HCT116 (cell line): Measurements from ENCODE around the gene SLC25A21. TPM values are rescaled to one million over a fixed set of nuclear protein-coding genes. Genes with fewer than 3 reads are reported as not detected.

ENCODE experiments used
- ATAC-seq: fragments of 200-7000 bp; cut with Tn5 transposase; 2 replicates; pipeline ENCODE4 v1.9.1; 2020; ENCODE audit warnings: mild to moderate bottlenecking, moderate library complexity
- BruUV-seq: library from RNA; stranded (reverse); fragments of 400-500 nt; replicated peaks from 2 replicates; lab custom pipeline; 2021; lab: Mats Ljungman, UMichigan
- CTCF ChIA-PET: fragments of 300-600 bp; sonication (Branson Sonifier 250); formaldehyde crosslinking; loops from one replicate; lab custom pipeline; 2021; ENCODE audit warnings: antibody characterized with exemption; lab: Charles Lee
- POLR2A ChIA-PET: fragments of 300-600, 350-600 bp; sonication (Branson Sonifier 250); formaldehyde crosslinking; loops from one replicate; lab custom pipeline; 2021; ENCODE audit warnings: antibody characterized with exemption; lab: Charles Lee
- RAD21 ChIA-PET, 2 experiments: fragments of 300-600 bp; sonication (Branson Sonifier 250); formaldehyde crosslinking; loops; one replicate each; lab custom pipeline; 2023; ENCODE audit warnings: low total read pairs in 2 of 2; ENCODE audit not compliant: uncharacterized antibody in 2 of 2, unreplicated experiment in 2 of 2, low non-redundant PET in 1 of 2; lab: Charles Lee
- DNase-seq: peaks from one replicate; pipeline ENCODE4 v3.0.0-alpha.2; 2010; ENCODE audit warnings: low read depth, low spot score
- H2AFZ ChIP-seq: fragments of 200-600 bp; shearing (Covaris generic), sonication (generic); 2 replicates; pipeline ENCODE4 v1.6.1; 2017; ENCODE audit warnings: low read depth, mixed run types, mixed read lengths, antibody characterized with exemption, low read length; ENCODE audit not compliant: poor library complexity, severe bottlenecking
- H3K27ac ChIP-seq: 2 replicates; pipeline ENCODE4 v1.5.1; 2012; ENCODE audit warnings: low read depth, low read length
- H3K27me3 ChIP-seq: fragments of 200-600 bp; sonication (generic); 2 replicates; pipeline ENCODE4 v1.6.1; 2016; ENCODE audit warnings: mixed run types, low read length, mixed read lengths; ENCODE audit not compliant: insufficient read depth
- H3K36me3 ChIP-seq, 2 experiments: fragments of 200-500 bp in 1 of 2; fragments of 200-600 bp in 1 of 2; sonication (Bioruptor generic) in 1 of 2; sonication (generic) in 1 of 2; 2 replicates each; pipeline versions ENCODE4 v1.5.1 to v1.6.1; 2014 to 2016; ENCODE audit warnings: low read length in 2 of 2, inconsistent platforms in 1 of 2, mixed read lengths in 1 of 2, mixed run types in 1 of 2; ENCODE audit not compliant: insufficient read depth in 2 of 2, control insufficient read depth in 1 of 2
- H3K4me1 ChIP-seq, 2 experiments: fragments of 200-600 bp in 1 of 2; sonication (generic) in 1 of 2; 2 replicates each; pipeline versions ENCODE4 v1.5.1 to v1.6.1; 2012 to 2017; ENCODE audit warnings: low read length in 2 of 2, inconsistent platforms in 1 of 2, mild to moderate bottlenecking in 1 of 2, mixed read lengths in 1 of 2, mixed run types in 1 of 2, moderate library complexity in 1 of 2; ENCODE audit not compliant: insufficient read depth in 2 of 2, control insufficient read depth in 1 of 2
- H3K4me2 ChIP-seq: fragments of 200-600 bp; sonication (generic); 2 replicates; pipeline ENCODE4 v1.6.1; 2017; ENCODE audit warnings: mixed run types, low read length, mixed read lengths
- H3K4me3 ChIP-seq, 2 experiments: fragments of 200-600 bp in 1 of 2; sonication (generic) in 1 of 2; replicated peaks in 1 of 2; 2 replicates each; pipeline ENCODE4 v1.5.1; 2011 to 2016; ENCODE audit warnings: low read length in 2 of 2, control low read depth in 1 of 2, low read depth in 1 of 2, mild to moderate bottlenecking in 1 of 2, mixed read lengths in 1 of 2, mixed run types in 1 of 2
- H3K79me2 ChIP-seq: fragments of 200-600 bp; sonication (generic); 2 replicates; pipeline ENCODE4 v1.6.1; 2017; ENCODE audit warnings: mild to moderate bottlenecking, mixed run types, low read length, moderate library complexity, mixed read lengths; ENCODE audit not compliant: insufficient read depth
- H3K9ac ChIP-seq: fragments of 200-600 bp; sonication (generic); 2 replicates; pipeline ENCODE4 v1.6.1; 2016; ENCODE audit warnings: low read length, mixed read lengths
- H3K9me2 ChIP-seq: fragments of 200-600 bp; sonication (generic), shearing (Covaris generic); 2 replicates; pipeline ENCODE4 v1.6.1; 2017; ENCODE audit warnings: mixed run types, mild to moderate bottlenecking, moderate library complexity; ENCODE audit not compliant: insufficient read depth
- H3K9me3 ChIP-seq, 2 experiments: fragments of 200-500 bp in 1 of 2; fragments of 200-600 bp in 1 of 2; sonication (Bioruptor generic) in 1 of 2; sonication (generic) in 1 of 2; 2 replicates each; pipeline ENCODE4 v1.6.1; 2014 to 2017; ENCODE audit warnings: low read length in 2 of 2, mixed read lengths in 2 of 2, inconsistent platforms in 1 of 2, low read depth in 1 of 2, mild to moderate bottlenecking in 1 of 2, mixed run types in 1 of 2, moderate library complexity in 1 of 2; ENCODE audit not compliant: control insufficient read depth in 1 of 2, insufficient read depth in 1 of 2
- H4K20me1 ChIP-seq: fragments of 200-600 bp; sonication (generic), shearing (Covaris generic); 2 replicates; pipeline ENCODE4 v1.6.1; 2017; ENCODE audit warnings: mixed run types, mild to moderate bottlenecking, moderate library complexity; ENCODE audit not compliant: insufficient read depth
- CBX3 ChIP-seq: IDR thresholded peaks from 2 replicates; pipeline ENCODE4 v1.6.1; 2012; ENCODE audit warnings: low read depth
- CEBPB ChIP-seq: IDR thresholded peaks from 2 replicates; pipeline ENCODE4 v1.6.1; 2012; ENCODE audit warnings: low read depth
- EZH2 ChIP-seq: fragments of 200-600 bp; sonication (generic); IDR thresholded peaks from 2 replicates; pipeline ENCODE4 v1.6.1; 2017; ENCODE audit warnings: antibody characterized with exemption, mixed run types
- EZH2phosphoT487 ChIP-seq: fragments of 200-600 bp; IDR thresholded peaks from 2 replicates; pipeline ENCODE4 v1.6.1; 2018; ENCODE audit warnings: antibody characterized with exemption, borderline replicate concordance
- POLR2A ChIP-seq: IDR thresholded peaks from 2 replicates; pipeline ENCODE4 v1.7.0; 2011; ENCODE audit warnings: borderline replicate concordance; ENCODE audit not compliant: insufficient read depth, insufficient read length; ENCODE audit errors: extremely low read depth
- SIN3A ChIP-seq: IDR thresholded peaks from 2 replicates; pipeline ENCODE4 v1.6.1; 2012; ENCODE audit warnings: low read depth
- SRF ChIP-seq: IDR thresholded peaks from 2 replicates; pipeline ENCODE4 v1.6.1; 2012; ENCODE audit warnings: low read depth
- ZFX ChIP-seq: fragments of 450-650 bp; IDR thresholded peaks from 2 replicates; pipeline ENCODE4 v1.6.1; 2017
- ZNF274 ChIP-seq: fragments of 200-500 bp; sonication (Bioruptor generic); IDR thresholded peaks from 2 replicates; pipeline ENCODE4 v1.6.1; 2014; ENCODE audit warnings: mild to moderate bottlenecking, low read depth, low read length, inconsistent platforms
- intact Hi-C: fragments of 100-400 bp; cut with micrococcal nuclease; formaldehyde crosslinking; loops from 2 replicates; pipeline ENCODE4 v1.10.0; 2022
- total RNA-seq: library from RNA; stranded (reverse); gene quantifications from one replicate; pipeline ENCODE4 v1.2.1, GENCODE V29; 2021; ENCODE audit not compliant: unreplicated experiment

SLC25A21 gene
- total RNA-seq, 1 experiment from 2014 or later = 3.5 TPM

DNA sequence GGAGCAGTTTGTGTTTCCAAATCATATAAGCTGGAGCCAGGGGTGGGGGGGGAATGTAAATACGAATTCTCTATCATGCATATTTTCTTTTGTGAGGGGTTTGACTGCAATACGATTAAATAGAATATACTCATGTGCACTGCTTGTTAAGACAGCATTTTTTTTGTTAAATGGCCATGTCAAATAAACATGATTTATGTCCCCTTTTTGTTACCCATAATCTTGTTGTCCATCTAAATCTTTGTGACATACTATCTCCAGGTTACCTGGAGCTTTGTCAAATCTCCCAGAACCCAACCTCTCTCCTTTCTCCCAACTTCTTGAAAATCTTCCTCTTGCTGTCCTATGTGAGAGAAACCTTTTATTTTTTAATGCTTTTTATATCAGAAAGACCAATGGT lies 233.1 kb downstream of the SLC25A21 start:
- ChIA-PET RAD21 (no interaction called here), CTCF (interaction anchor here (0.7 kb wide), 1 partner anchor 1309 kb away, joined by 4 read pairs; no protein-coding TSS in a partner anchor), POLR2A (no interaction called here)
- DNase-seq = no peak
- Histone ChIP-seq H3K4me1 (peaks cover 0 to 2% of the 10 kb centered on the region in 2 experiments; a peak in 1 of 4 replicates), H3K9ac (no peak overlapping the region), H3K4me2 (no peak overlapping the region), H3K79me2 (no peaks in the 10 kb centered on the region), H3K27me3 (no peaks in the 10 kb centered on the region), H3K27ac (no peak overlapping the region), H4K20me1 (no peaks in the 10 kb centered on the region), H3K36me3 (no peaks in the 10 kb centered on the region), H3K9me2 (no peaks in the 10 kb centered on the region), H3K9me3 (no peaks in the 10 kb centered on the region), H2AFZ (no peak overlapping the region), H3K4me3 (no peak overlapping the region)
- TF ChIP-seq CBX3 (no peak), ZFX (no peak), SIN3A (no peak), CEBPB (no peak)
- intact Hi-C loops = no loop called here
- BruUV-seq = no TSS peak
- ATAC-seq = no peak

DNA sequence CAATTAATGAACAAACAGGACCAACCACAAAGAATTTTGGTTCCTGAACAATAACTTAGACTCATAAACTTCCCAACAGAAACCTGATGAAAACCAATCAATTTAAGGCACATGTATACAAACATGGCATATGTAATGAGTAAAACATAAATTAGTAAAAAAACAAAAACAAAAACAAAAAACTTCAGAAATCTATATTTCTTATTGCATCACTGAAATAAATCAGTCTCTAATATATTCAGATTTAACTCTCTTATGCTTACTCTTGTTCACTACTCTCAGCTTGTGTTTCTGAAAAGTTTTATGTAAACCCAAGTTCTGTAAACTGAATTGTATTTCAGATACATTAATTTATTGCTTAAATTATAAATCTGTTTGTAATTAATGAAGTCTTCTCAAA lies 233.7 kb downstream of the SLC25A21 start:
- intact Hi-C loops = no loop called here
- Histone ChIP-seq H3K4me1 (no peaks in the 10 kb centered on the region), H3K27ac (no peak overlapping the region), H3K36me3 (no peaks in the 10 kb centered on the region), H3K4me2 (no peak overlapping the region), H3K27me3 (no peaks in the 10 kb centered on the region), H3K9me3 (no peaks in the 10 kb centered on the region), H3K9ac (no peak overlapping the region), H3K79me2 (no peaks in the 10 kb centered on the region), H3K4me3 (no peak overlapping the region), H2AFZ (no peak overlapping the region), H3K9me2 (no peaks in the 10 kb centered on the region), H4K20me1 (no peaks in the 10 kb centered on the region)
- CTCF ChIA-PET = interaction anchor here (0.7 kb wide), 1 partner anchor 1308 kb away, joined by 4 read pairs; no protein-coding TSS in a partner anchor
- no peak for ATAC-seq
- RAD21 ChIA-PET = no interaction called here
- TF ChIP-seq ZNF274 = no peak
- TF ChIP-seq SRF = no peak
- no peak for TF ChIP-seq POLR2A
- TF ChIP-seq EZH2phosphoT487 = no peak
- no peak for TF ChIP-seq EZH2
- TF ChIP-seq CEBPB = no peak
- no TSS peak for BruUV-seq
- no peak for DNase-seq
- POLR2A ChIA-PET = no interaction called here
